NB4 (cell line): Measurements from ENCODE around the gene AFAP1L1.

Source experiments
- DNase-seq: peaks from one replicate; pipeline ENCODE4 v3.0.0; 2010; ENCODE audit warnings: low read depth
- H3K4me3 ChIP-seq: one replicate; pipeline ENCODE4 v1.5.1; 2011; ENCODE audit warnings: mild to moderate bottlenecking, low read depth, low read length, moderate library complexity
- MYC ChIP-seq: IDR thresholded peaks from 2 replicates; pipeline ENCODE4 v1.6.1; 2011; ENCODE audit warnings: low read depth, low read length
- POLR2A ChIP-seq: IDR thresholded peaks from 2 replicates; pipeline ENCODE4 v1.6.1; 2011; ENCODE audit warnings: mild to moderate bottlenecking; ENCODE audit not compliant: insufficient read length; ENCODE audit errors: extremely low read depth
- TF ChIP-seq, protein P1 (sequence below): IDR thresholded peaks from 2 replicates; pipeline ENCODE4 v1.6.1; 2011; ENCODE audit warnings: low read depth, low read length
- TF ChIP-seq, protein P2 (sequence below): IDR thresholded peaks from one replicate; pipeline ENCODE4 v1.5.1; 2012; ENCODE audit warnings: low read depth, low read length

The AFAP1L1 gene

DNA sequence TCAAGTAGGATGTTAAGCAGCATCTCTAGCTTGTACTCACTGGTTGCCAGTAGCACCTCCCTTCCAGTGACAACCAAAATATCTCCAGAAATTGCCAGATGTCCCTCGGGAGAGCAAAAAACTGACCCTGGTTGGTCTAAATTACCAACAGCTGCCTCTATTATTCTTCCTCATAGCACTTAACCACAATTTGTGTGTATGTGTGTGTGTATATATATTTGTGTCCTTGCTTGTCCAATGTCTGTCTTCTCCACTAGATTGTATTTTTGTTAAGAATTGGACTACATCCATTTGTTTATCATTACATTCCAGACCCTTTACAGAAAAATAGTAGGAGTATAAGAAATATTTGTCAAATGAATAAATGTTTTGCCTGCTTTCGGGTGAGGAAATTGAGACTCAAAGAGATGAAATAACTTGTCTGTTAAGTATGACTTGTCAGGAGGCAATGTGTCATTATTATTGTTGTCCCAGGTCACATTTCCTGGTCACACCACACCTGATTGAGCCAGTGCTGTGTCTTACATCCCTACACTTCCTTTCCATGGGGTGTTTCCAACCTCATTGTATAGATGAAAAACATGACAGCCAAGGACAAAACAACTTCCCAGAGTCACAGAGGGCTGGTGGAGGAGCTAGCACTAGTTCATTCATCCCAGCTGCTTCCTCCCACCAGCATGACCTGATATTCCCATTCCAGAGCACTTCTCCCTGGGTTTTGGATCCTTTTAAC, 62.2 kb downstream of the AFAP1L1 start:
- TF ChIP-seq, protein P1, sequence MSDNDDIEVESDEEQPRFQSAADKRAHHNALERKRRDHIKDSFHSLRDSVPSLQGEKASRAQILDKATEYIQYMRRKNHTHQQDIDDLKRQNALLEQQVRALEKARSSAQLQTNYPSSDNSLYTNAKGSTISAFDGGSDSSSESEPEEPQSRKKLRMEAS = no peak
- no peak for TF ChIP-seq POLR2A
- TF ChIP-seq, protein P2, sequence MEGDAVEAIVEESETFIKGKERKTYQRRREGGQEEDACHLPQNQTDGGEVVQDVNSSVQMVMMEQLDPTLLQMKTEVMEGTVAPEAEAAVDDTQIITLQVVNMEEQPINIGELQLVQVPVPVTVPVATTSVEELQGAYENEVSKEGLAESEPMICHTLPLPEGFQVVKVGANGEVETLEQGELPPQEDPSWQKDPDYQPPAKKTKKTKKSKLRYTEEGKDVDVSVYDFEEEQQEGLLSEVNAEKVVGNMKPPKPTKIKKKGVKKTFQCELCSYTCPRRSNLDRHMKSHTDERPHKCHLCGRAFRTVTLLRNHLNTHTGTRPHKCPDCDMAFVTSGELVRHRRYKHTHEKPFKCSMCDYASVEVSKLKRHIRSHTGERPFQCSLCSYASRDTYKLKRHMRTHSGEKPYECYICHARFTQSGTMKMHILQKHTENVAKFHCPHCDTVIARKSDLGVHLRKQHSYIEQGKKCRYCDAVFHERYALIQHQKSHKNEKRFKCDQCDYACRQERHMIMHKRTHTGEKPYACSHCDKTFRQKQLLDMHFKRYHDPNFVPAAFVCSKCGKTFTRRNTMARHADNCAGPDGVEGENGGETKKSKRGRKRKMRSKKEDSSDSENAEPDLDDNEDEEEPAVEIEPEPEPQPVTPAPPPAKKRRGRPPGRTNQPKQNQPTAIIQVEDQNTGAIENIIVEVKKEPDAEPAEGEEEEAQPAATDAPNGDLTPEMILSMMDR = no peak
- no peak for TF ChIP-seq MYC
- H3K4me3 ChIP-seq = no peak overlapping the region
- DNase-seq = no peak

DNA sequence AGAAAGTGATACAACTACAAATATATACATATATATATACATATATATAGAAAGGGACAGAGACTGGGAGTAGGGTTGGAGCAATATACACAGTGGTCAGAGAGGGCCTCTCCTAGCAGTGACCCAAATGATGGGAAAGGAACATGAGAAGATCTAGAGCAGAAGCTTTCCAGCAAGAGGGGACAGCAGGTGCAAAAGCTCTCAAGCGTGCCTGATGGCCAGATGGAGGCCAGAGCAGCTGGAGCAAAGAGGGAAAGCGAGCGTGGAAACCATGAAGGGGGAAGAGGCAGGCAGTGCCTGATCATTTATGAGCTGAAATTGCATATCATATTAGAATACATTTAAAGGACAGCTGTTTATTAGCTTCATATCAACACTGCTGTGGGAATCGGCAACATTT, 66.1 kb downstream of the AFAP1L1 start:
- DNase-seq = no peak
- no peak overlapping the region for H3K4me3 ChIP-seq
- TF ChIP-seq MYC (no peak), POLR2A (no peak)
- TF ChIP-seq, protein P2 = no peak
- TF ChIP-seq, protein P1 = no peak

- H3K4me3 ChIP-seq = no peak overlapping the region
- DNase-seq = no peak
- TF ChIP-seq POLR2A (no peak), MYC (no peak)
- TF ChIP-seq, protein P2 = no peak
- TF ChIP-seq, protein P1 = no peak
Measured at GRCh38 chr5:149338364-149338763, 66.7 kb downstream of the AFAP1L1 start.

GRCh38 chr5:149340920-149341319, 69.3 kb downstream of the AFAP1L1 start:
- no peak overlapping the region for H3K4me3 ChIP-seq
- TF ChIP-seq, protein P1 = no peak
- TF ChIP-seq POLR2A (no peak), MYC (no peak)
- TF ChIP-seq, protein P2 = no peak
- DNase-seq = no peak

DNA sequence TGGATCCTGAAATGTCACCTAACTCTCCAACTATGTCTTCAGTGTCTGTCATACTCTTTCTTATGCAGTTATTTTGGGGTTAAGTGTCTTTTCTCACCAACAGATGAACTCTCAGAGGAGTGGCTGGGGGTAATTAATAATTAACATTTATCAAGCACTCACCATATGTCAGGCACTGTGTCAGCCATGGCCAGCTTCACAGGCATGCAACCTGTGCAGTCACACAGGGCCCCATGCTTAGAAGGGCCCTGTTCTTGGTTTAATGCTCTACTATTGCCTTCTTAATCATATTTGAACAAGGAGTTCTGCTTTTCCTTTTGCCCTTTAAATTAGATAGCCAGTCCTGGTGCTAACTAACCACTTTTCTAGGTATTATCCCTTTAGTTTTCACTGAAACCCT, 70.2 kb downstream of the AFAP1L1 start:
- H3K4me3 ChIP-seq = no peak overlapping the region
- TF ChIP-seq, protein P1 = no peak
- TF ChIP-seq, protein P2 = no peak
- TF ChIP-seq POLR2A = no peak
- TF ChIP-seq MYC = no peak
- DNase-seq = no peak
